SK-N-SH (cell line): ENCODE results near the gene ZNF207. TPM values are rescaled to one million over a fixed set of nuclear protein-coding genes. Genes with fewer than 3 reads are reported as not detected.

ENCODE experiments used
- CTCF ChIA-PET: fragments of 300-600, 350-600 bp; formaldehyde crosslinking; extraction: SDS; loops from one replicate; lab custom pipeline; 2021; lab: Yijun Ruan, JAX
- POLR2A ChIA-PET: fragments of 350-600 bp; sonication (Branson Sonifier 250); formaldehyde crosslinking; extraction: SDS; loops from one replicate; lab custom pipeline; 2020; ENCODE audit warnings: antibody characterized with exemption, inconsistent platforms; lab: Yijun Ruan, JAX
- DNase-seq: peaks from one replicate; pipeline ENCODE4 v3.0.0; 2012
- H2AFZ ChIP-seq: fragments of 200-600 bp; sonication (generic); 2 replicates; pipeline ENCODE4 v1.8.1; 2016; ENCODE audit warnings: antibody characterized with exemption, mild to moderate bottlenecking, low read depth
- H3F3A ChIP-seq: fragments of 200-600 bp; sonication (generic); replicated peaks from 2 replicates; pipeline ENCODE3; 2016; ENCODE audit warnings: antibody characterized with exemption, mild to moderate bottlenecking; ENCODE audit not compliant: insufficient read depth
- H3K27ac ChIP-seq, 2 experiments: fragments of 200-500 bp in 1 of 2; fragments of 200-600 bp in 1 of 2; sonication (Bioruptor generic) in 1 of 2; sonication (generic), shearing (Covaris generic) in 1 of 2; 2 replicates each; pipeline versions ENCODE4 v1.5.1 to v1.6.1; 2014 to 2016; ENCODE audit warnings: low read depth in 2 of 2, inconsistent platforms in 1 of 2, low read length in 1 of 2, mild to moderate bottlenecking in 1 of 2, mixed read lengths in 1 of 2
- H3K27me3 ChIP-seq: fragments of 200-600 bp; sonication (generic), shearing (Covaris generic); 2 replicates; pipeline ENCODE4 v1.6.1; 2016; ENCODE audit warnings: mixed run types; ENCODE audit not compliant: insufficient read depth
- H3K36me3 ChIP-seq, 2 experiments: fragments of 200-500 bp in 1 of 2; fragments of 200-600 bp in 1 of 2; sonication (Bioruptor generic) in 1 of 2; sonication (generic) in 1 of 2; replicated peaks in 1 of 2; 2 replicates each; pipeline versions ENCODE3 to v1.5.1; 2014 to 2016; ENCODE audit warnings: low read length in 1 of 2, mild to moderate bottlenecking in 1 of 2; ENCODE audit not compliant: insufficient read depth in 2 of 2, control insufficient read depth in 1 of 2
- H3K4me1 ChIP-seq, 2 experiments: fragments of 200-500 bp in 1 of 2; fragments of 200-600 bp in 1 of 2; sonication (Bioruptor generic) in 1 of 2; sonication (generic), shearing (Covaris generic) in 1 of 2; 2 replicates each; pipeline versions ENCODE4 v1.5.1 to v1.6.1; 2014 to 2016; ENCODE audit warnings: low read depth in 1 of 2, low read length in 1 of 2, mixed run types in 1 of 2; ENCODE audit not compliant: insufficient read depth in 2 of 2, control insufficient read depth in 1 of 2
- H3K4me2 ChIP-seq: fragments of 200-600 bp; sonication (generic), shearing (Covaris generic); 2 replicates; pipeline ENCODE4 v1.6.1; 2017; ENCODE audit warnings: mixed run types
- H3K4me3 ChIP-seq, 2 experiments: fragments of 200-500 bp in 1 of 2; fragments of 200-600 bp in 1 of 2; sonication (Bioruptor generic) in 1 of 2; sonication (generic), shearing (Covaris generic) in 1 of 2; 2 replicates each; pipeline versions ENCODE4 v1.5.1 to v1.8.1; 2014 to 2016; ENCODE audit warnings: low read depth in 2 of 2, inconsistent platforms in 1 of 2, low read length in 1 of 2, mild to moderate bottlenecking in 1 of 2, mixed read lengths in 1 of 2, moderate library complexity in 1 of 2
- H3K79me2 ChIP-seq: fragments of 200-600 bp; sonication (generic); 2 replicates; pipeline ENCODE4 v1.8.1; 2017; ENCODE audit warnings: mild to moderate bottlenecking; ENCODE audit not compliant: insufficient read depth
- H3K9ac ChIP-seq: fragments of 200-600 bp; sonication (generic); 2 replicates; pipeline ENCODE4 v1.6.1; 2017; ENCODE audit warnings: mixed run types
- H3K9me2 ChIP-seq: fragments of 200-600 bp; sonication (generic); 2 replicates; pipeline ENCODE4 v1.6.1; 2017; ENCODE audit warnings: mixed run types
- H3K9me3 ChIP-seq: fragments of 200-600 bp; sonication (generic); 2 replicates; pipeline ENCODE4 v1.6.1; 2017; ENCODE audit warnings: mixed run types, mild to moderate bottlenecking, moderate library complexity
- H4K20me1 ChIP-seq: fragments of 200-600 bp; sonication (generic); 2 replicates; pipeline ENCODE4 v1.6.1; 2017; ENCODE audit warnings: mild to moderate bottlenecking, mixed run types; ENCODE audit not compliant: insufficient read depth
- CHD2 ChIP-seq: fragments of 150-350 bp; IDR thresholded peaks from 2 replicates; pipeline ENCODE4 v1.6.1; 2018; ENCODE audit warnings: low read length; ENCODE audit not compliant: partially characterized antibody
- EP300 ChIP-seq, 2 experiments: IDR thresholded peaks; 2 replicates each; pipeline versions ENCODE4 v1.4.0 to v1.6.1; 2012; ENCODE audit warnings: borderline replicate concordance in 1 of 2, low read depth in 1 of 2, low read length in 1 of 2
- EZH2phosphoT487 ChIP-seq: fragments of 200-600 bp; sonication (generic); IDR thresholded peaks from 2 replicates; pipeline ENCODE4 v1.6.1; 2017; ENCODE audit warnings: low read depth, mixed run types, mild to moderate bottlenecking, antibody characterized with exemption, moderate library complexity, borderline replicate concordance
- FOSL2 ChIP-seq: IDR thresholded peaks from 2 replicates; pipeline ENCODE4 v1.4.0; 2012; ENCODE audit warnings: low read depth, mild to moderate bottlenecking, moderate library complexity, borderline replicate concordance
- FOXJ3 ChIP-seq: sonication (generic); formaldehyde crosslinking; IDR thresholded peaks from 2 replicates; pipeline ENCODE4 v1.5.1; 2020; ENCODE audit warnings: mild to moderate bottlenecking, missing genetic modification reagents
- GATA2 ChIP-seq: sonication (generic); formaldehyde crosslinking; IDR thresholded peaks from 2 replicates; pipeline ENCODE4 v1.5.0; 2020; ENCODE audit warnings: mild to moderate bottlenecking, missing genetic modification reagents
- MEF2A ChIP-seq: IDR thresholded peaks from 2 replicates; pipeline ENCODE4 v1.4.0; 2012; ENCODE audit warnings: low read depth, borderline replicate concordance
- NFIC ChIP-seq: IDR thresholded peaks from 2 replicates; pipeline ENCODE4 v1.4.0; 2012; ENCODE audit warnings: borderline replicate concordance
- NRF1 ChIP-seq: IDR thresholded peaks from 2 replicates; pipeline ENCODE4 v1.6.1; 2012; ENCODE audit warnings: low read depth, mild to moderate bottlenecking, low read length
- RAD21 ChIP-seq: IDR thresholded peaks from 2 replicates; pipeline ENCODE4 v1.6.1; 2012; ENCODE audit warnings: mild to moderate bottlenecking, low read length
- RCOR1 ChIP-seq: fragments of 150-350 bp; IDR thresholded peaks from 2 replicates; pipeline ENCODE4 v1.6.1; 2017; ENCODE audit warnings: antibody characterized with exemption, low read length
- SIN3A ChIP-seq: IDR thresholded peaks from 2 replicates; pipeline ENCODE4 v1.6.1; 2012; ENCODE audit warnings: low read depth, mild to moderate bottlenecking, low read length, moderate library complexity, borderline replicate concordance
- SMC3 ChIP-seq: IDR thresholded peaks from 2 replicates; pipeline ENCODE4 v1.6.1; 2012; ENCODE audit warnings: low read depth, low read length, improper control_type of control experiment
- TCF12 ChIP-seq: IDR thresholded peaks from 2 replicates; pipeline ENCODE4 v1.4.0; 2012
- TEAD4 ChIP-seq: IDR thresholded peaks from 2 replicates; pipeline ENCODE4 v1.4.0; 2012; ENCODE audit warnings: mild to moderate bottlenecking, borderline replicate concordance; ENCODE audit not compliant: insufficient read depth
- WGBS: methylation state at CpG from one replicate; pipeline ENCODE4 v1.1.6; 2017; ENCODE audit warnings: low lambda C conversion rate; 5-methylcytosine and 5-hydroxymethylcytosine counted together
- polyA plus RNA-seq, 3 experiments: library from polyadenylated mRNA; depleted of rRNA; stranded (reverse); fragments of >200 nt; gene quantifications; 2 replicates each; pipeline ENCODE4 v1.2.3, GENCODE V29; 2012
- TF ChIP-seq, protein P1 (sequence below): IDR thresholded peaks from 2 replicates; pipeline ENCODE4; 2012
- TF ChIP-seq, protein P2 (sequence below): IDR thresholded peaks from 2 replicates; pipeline ENCODE4 v1.6.1; 2012; ENCODE audit warnings: mild to moderate bottlenecking, low read depth, low read length, moderate library complexity
- TF ChIP-seq, protein P3 (sequence below): fragments of 200-600 bp; sonication (generic); IDR thresholded peaks from 2 replicates; pipeline ENCODE4 v1.6.1; 2017; ENCODE audit warnings: antibody characterized with exemption, mild to moderate bottlenecking, moderate library complexity
- TF ChIP-seq, protein P4 (sequence below): IDR thresholded peaks from 2 replicates; pipeline ENCODE4 v1.4.0; 2012; ENCODE audit warnings: low read depth, borderline replicate concordance

Gene ZNF207
- polyA plus RNA-seq, 1 of the 3 experiments (the other 2 are of a cell fraction) = 122 TPM

DNA sequence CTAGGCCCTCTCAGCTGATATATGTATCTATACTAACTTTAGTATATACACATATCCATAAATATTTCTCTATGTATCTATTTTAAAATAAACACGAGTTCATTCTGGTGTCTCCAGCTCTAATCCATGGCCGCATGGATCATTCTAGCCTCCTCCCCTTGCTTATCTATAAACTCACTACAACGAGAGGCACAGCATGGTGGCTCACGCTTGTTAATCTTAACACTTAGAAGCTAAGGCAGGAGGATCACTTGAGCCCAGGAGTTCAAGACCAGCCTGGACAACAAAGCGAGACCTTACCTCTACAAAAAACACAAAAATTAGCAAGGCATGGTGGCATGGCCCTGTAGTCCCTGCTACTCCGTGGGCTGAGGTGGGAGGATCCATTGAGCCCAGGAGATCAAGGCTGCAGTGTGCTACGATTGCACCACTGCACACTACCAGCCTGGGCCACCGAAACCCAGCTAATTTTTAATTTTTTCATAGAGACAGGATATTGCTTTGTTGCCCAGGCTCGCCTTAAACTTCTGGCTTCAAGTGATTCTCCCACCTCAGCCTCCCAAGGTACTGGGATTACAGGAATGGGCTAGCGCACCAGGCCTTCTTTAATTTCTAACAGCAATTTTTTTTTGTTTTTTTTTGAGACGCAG, 3.9 kb upstream of the ZNF207 start:
- Histone ChIP-seq H3K9me2 (no peaks in the 10 kb centered on the region), H4K20me1 (peaks cover 3% of the 10 kb centered on the region), H3K9me3 (no peaks in the 10 kb centered on the region), H3K4me1 (peaks cover 0 to 11% of the 10 kb centered on the region in 2 experiments; a peak in 1 of 4 replicates), H3K27ac (no peak overlapping the region)
- WGBS = 95% methylated on average over 11 of the region's 11 CpGs
- TF ChIP-seq EP300 (IDR thresholded peaks at IDR 0.05; ENCODE audit: borderline replicate concordance in 1 of 2, low read depth in 1 of 2, low read length in 1 of 2) (no peak), MEF2A (no peak), SIN3A (no peak), EZH2phosphoT487 (no peak), SMC3 (no peak), TCF12 (no peak), RCOR1 (no peak), FOXJ3 (CRISPR knock-in tag) (no peak), NRF1 (no peak), NFIC (no peak), FOSL2 (no peak), RAD21 (no peak), TEAD4 (no peak), CHD2 (no peak), GATA2 (CRISPR knock-in tag) (no peak)
- TF ChIP-seq, protein P1, sequence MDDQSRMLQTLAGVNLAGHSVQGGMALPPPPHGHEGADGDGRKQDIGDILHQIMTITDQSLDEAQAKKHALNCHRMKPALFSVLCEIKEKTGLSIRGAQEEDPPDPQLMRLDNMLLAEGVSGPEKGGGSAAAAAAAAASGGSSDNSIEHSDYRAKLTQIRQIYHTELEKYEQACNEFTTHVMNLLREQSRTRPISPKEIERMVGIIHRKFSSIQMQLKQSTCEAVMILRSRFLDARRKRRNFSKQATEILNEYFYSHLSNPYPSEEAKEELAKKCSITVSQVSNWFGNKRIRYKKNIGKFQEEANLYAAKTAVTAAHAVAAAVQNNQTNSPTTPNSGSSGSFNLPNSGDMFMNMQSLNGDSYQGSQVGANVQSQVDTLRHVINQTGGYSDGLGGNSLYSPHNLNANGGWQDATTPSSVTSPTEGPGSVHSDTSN = no peak
- TF ChIP-seq, protein P2, sequence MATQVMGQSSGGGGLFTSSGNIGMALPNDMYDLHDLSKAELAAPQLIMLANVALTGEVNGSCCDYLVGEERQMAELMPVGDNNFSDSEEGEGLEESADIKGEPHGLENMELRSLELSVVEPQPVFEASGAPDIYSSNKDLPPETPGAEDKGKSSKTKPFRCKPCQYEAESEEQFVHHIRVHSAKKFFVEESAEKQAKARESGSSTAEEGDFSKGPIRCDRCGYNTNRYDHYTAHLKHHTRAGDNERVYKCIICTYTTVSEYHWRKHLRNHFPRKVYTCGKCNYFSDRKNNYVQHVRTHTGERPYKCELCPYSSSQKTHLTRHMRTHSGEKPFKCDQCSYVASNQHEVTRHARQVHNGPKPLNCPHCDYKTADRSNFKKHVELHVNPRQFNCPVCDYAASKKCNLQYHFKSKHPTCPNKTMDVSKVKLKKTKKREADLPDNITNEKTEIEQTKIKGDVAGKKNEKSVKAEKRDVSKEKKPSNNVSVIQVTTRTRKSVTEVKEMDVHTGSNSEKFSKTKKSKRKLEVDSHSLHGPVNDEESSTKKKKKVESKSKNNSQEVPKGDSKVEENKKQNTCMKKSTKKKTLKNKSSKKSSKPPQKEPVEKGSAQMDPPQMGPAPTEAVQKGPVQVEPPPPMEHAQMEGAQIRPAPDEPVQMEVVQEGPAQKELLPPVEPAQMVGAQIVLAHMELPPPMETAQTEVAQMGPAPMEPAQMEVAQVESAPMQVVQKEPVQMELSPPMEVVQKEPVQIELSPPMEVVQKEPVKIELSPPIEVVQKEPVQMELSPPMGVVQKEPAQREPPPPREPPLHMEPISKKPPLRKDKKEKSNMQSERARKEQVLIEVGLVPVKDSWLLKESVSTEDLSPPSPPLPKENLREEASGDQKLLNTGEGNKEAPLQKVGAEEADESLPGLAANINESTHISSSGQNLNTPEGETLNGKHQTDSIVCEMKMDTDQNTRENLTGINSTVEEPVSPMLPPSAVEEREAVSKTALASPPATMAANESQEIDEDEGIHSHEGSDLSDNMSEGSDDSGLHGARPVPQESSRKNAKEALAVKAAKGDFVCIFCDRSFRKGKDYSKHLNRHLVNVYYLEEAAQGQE = no peak
- TF ChIP-seq, protein P3, sequence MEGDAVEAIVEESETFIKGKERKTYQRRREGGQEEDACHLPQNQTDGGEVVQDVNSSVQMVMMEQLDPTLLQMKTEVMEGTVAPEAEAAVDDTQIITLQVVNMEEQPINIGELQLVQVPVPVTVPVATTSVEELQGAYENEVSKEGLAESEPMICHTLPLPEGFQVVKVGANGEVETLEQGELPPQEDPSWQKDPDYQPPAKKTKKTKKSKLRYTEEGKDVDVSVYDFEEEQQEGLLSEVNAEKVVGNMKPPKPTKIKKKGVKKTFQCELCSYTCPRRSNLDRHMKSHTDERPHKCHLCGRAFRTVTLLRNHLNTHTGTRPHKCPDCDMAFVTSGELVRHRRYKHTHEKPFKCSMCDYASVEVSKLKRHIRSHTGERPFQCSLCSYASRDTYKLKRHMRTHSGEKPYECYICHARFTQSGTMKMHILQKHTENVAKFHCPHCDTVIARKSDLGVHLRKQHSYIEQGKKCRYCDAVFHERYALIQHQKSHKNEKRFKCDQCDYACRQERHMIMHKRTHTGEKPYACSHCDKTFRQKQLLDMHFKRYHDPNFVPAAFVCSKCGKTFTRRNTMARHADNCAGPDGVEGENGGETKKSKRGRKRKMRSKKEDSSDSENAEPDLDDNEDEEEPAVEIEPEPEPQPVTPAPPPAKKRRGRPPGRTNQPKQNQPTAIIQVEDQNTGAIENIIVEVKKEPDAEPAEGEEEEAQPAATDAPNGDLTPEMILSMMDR = no peak
- TF ChIP-seq, protein P4, sequence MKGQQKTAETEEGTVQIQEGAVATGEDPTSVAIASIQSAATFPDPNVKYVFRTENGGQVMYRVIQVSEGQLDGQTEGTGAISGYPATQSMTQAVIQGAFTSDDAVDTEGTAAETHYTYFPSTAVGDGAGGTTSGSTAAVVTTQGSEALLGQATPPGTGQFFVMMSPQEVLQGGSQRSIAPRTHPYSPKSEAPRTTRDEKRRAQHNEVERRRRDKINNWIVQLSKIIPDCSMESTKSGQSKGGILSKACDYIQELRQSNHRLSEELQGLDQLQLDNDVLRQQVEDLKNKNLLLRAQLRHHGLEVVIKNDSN = no peak
- TF ChIP-seq, all 33 proteins: peak for 0
- H3K36me3 ChIP-seq = no peaks in the 10 kb centered on the region
- ChIA-PET CTCF (no interaction called here), POLR2A (no interaction called here)
- H3K27me3 ChIP-seq = no peaks in the 10 kb centered on the region
- no peak overlapping the region for H3K4me3 ChIP-seq
- peaks cover 25% of the 10 kb centered on the region for H3K79me2 ChIP-seq
- no peak overlapping the region for H3K4me2 ChIP-seq
- H2AFZ ChIP-seq = no peak overlapping the region
- H3F3A ChIP-seq = peaks cover 14% of the 10 kb centered on the region
- H3K9ac ChIP-seq = no peak overlapping the region
- DNase-seq = no peak
